COR-L47 (cell line): ENCODE measurements around the gene TAP1.
A peak's percentile ranks its signal among the peaks of the same experiment; 100 is the strongest.

ENCODE experiments used
- DNase-seq: peaks from one replicate; lab custom pipeline; 2025; lab: John Stamatoyannopoulos, UW

The TAP1 gene

GRCh38 chr6:32862725-32863124 is 9.2 kb upstream of the TAP1 start:
- no peak for DNase-seq

GRCh38 chr6:32860674-32861073 is 7.2 kb upstream of the TAP1 start:
- no peak for DNase-seq

DNA sequence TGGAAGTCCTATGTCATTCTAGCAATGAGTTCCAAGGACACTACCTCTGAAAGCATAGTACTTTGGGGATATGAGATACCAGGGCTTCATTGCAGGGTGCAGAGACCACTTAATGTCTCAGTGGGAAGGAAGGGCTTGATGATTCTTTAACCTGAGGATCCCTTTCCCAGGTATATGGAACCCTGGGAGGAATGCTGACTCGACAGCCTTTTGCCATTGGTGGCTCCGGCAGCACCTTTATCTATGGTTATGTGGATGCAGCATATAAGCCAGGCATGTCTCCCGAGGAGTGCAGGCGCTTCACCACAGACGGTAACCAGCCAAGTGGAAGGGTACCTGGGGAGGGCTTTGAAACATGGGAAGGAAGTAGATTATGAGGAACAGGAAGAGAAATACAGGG is 4.7 kb upstream of the TAP1 start:
- no peak for DNase-seq

- no peak for DNase-seq
Observed at GRCh38 chr6:32857156-32857891, 3.8 kb upstream of the TAP1 start.

- no peak for DNase-seq
Observed at GRCh38 chr6:32855467-32856174, 2.1 kb upstream of the TAP1 start.

GRCh38 chr6:32854376-32855178 is 1.1 kb upstream of the TAP1 start:
- DNase-seq: no peak

GRCh38 chr6:32852844-32853540 is 512 bp downstream of the TAP1 start:
- peak; percentile 5 for DNase-seq

DNA sequence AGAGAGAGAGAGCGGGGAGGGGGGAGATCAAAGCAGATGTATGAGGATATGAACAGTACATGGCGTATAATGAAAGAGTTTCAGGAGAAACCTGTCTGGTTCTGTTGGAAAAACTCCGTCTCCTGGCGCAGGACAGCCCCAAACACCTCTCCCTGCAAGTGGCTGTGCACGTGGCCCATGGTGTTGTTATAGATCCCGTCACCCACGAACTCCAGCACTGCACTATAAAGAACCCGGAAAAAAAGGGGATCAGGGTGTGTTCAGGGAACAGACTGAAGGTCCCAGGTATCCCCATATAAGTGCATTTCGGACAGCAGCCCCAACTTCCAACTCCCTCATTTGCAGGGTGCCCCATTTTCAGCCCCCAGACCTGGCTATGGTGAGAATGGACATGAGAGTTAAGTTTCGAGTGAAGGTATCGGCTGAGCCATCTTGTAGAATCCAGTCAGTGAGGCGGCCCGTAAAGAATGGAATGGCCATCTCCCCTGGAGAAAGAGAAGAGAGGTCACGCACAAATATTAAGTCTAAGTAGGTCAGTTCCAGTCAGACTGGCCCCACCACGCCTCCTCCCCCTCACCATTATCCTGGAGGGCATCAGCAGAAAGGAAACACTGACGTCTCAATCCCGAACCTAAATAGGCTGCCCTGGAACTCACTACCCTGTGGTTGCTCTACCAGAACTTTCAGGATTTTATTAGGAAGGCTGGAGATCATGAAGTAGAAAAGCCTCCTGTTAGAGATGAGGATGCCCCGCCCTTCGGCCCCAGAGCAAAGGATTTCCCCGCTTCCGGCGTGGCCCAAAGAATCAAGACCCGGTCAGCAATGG is 1.3 kb downstream of the TAP1 start:
- no peak for DNase-seq

DNA sequence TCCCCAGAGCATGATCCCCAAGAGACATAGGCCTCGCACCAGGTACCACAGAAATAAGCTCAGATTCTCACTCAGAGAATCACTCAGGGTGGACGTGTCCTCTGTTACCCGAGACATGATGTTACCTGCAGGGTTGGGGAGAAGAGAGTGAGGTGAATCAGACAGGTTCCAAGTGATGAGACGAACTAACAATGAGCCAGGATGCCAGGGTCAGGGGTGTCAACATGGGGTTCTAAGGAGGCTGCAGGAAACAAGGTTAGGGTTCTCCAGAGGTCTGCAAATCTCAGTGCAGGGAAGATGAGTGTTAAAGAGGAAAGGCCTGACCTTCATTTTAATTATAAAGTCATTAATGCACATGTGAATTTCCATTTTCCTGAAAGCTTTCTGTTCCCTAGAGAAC is 2.5 kb downstream of the TAP1 start:
- DNase-seq: no peak

DNA sequence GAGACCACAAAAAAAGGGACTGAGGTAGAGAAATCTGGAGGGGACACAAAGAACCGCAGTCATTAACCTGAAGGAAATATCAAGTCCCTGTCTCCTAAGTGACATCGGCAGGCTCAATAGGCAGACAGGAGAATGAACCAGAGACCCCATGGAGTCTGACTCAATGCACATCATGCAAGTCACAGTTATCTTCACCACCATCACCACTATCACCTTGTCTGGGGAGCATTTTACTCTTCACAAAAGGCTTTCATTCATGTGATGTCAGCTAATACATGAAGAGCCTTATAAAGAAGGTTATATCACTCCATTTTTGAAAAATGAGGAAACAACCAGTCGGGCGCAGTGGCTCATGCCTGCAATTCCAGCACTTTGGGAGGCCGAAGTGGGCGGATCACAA is 4.4 kb downstream of the TAP1 start:
- no peak for DNase-seq

- no peak for DNase-seq
Observed at GRCh38 chr6:32847795-32848194, 5.7 kb downstream of the TAP1 start.

DNA sequence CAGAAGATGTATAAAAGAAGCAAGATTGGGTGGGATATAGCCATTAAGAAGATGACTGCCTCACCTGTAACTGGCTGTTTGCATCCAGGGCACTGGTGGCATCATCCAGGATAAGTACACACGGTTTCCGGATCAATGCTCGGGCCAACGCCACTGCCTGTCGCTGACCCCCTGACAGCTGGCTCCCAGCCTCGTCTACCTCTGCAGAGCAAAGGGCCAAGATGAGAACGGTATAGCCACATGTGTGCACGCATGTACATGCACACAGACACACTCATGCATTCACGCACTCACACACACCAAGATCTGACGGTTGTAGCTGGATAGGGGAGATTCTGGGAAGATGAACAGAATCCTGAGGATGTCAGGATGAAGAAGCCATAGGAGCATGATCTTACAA is 6.5 kb downstream of the TAP1 start:
- no peak for DNase-seq

GRCh38 chr6:32845384-32845884 is 8.1 kb downstream of the TAP1 start:
- no peak for DNase-seq

- DNase-seq: no peak
Observed at GRCh38 chr6:32844839-32845383, 8.6 kb downstream of the TAP1 start.

GRCh38 chr6:32843979-32844838 is 9.3 kb downstream of the TAP1 start, which contains the start of gene PSMB8:
Gene PSMB8 (minus strand): TSS chr6:32844047. CDS start chr6:32843996, 51 bp downstream.
- DNase-seq: peak; percentile 97

DNA sequence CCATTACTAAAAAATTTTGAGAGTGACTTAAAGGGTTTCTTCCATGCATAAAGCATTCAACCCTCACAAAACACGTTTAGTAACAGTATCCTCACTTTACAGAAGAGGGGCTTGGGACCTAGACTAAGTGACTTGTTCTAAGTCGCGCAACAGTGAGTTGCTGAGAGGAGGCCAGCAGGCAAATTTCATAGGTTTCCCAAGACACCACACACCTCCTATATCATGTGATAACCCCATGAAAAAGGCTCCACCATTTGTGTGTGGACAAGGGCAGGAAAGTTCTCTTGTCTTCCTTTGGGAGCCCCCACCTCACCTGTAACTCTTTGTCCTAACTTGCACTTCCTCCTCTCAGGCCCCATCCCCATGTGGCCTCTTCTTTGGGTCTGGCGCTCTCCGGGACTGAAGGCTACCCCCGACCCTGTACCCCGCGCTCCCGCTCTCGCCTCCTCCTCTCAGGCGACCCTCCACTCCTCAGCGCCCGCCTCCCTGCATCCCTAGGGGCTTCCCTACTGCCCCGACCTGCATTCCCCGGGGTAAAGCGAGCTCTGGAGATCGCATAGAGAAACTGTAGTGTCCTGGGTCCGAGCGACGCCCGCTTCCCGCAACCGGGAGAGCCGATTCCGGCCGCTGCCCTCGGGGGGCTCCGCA is 10.0 kb downstream of the TAP1 start:
- peak; percentile 6 for DNase-seq

DNA sequence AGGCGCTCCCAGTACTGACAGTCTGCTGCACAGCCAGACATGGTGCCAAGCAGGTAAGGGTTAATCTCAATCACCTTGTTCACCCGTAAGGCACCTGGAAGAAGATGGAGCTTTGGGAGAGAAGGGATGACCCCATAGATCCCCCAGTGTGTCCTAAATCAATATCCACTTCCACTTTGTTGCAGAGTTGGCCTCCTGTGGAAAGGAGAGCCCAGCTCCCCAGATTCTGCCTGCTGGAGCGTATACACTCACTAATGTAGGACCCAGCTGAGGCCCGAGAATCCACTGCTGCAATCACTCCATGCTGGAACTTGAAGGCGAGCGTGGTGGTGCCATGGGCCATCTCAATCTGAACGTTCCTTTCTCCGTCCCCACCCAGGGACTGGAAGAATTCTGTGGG is 10.8 kb downstream of the TAP1 start:
- no peak for DNase-seq

DNA sequence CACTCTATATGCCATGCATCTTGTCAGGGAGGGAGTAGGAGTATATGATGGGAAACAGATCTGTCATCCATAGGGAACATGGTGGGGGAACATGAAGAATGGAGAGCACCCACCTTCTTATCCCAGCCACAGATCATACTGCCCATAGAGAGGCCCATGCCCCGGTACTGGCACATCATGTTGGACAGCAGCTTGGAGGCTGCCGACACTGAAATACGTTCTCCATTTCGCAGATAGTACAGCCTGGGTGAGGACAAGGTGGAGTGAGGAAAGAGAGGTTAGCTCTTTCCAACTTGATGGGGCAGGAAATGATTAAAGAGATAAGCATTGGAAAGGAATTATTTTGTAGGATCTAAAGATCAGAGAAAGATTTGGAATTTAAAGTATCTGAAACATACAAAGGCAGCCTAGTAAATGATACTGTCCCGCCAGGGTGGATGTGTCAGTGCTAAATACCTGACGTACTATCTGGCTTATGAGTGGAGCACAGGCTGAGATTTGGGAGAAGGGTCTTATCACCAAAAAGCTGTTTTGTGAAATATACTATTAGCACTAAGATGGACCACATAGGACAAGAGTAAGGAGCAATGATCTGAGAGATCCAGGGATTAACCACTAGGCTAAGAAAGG is 11.4 kb downstream of the TAP1 start:
- no peak for DNase-seq
